GM18498 (cell line): Measurements from ENCODE around the gene SLC9C1.

Source experiments
- ATAC-seq: cut with Tn5 transposase; IDR thresholded peaks from one replicate; pipeline ENCODE4 v1.9.1; 2021; ENCODE audit warnings: mild to moderate bottlenecking, moderate library complexity; ENCODE audit not compliant: unreplicated experiment

Gene SLC9C1

DNA sequence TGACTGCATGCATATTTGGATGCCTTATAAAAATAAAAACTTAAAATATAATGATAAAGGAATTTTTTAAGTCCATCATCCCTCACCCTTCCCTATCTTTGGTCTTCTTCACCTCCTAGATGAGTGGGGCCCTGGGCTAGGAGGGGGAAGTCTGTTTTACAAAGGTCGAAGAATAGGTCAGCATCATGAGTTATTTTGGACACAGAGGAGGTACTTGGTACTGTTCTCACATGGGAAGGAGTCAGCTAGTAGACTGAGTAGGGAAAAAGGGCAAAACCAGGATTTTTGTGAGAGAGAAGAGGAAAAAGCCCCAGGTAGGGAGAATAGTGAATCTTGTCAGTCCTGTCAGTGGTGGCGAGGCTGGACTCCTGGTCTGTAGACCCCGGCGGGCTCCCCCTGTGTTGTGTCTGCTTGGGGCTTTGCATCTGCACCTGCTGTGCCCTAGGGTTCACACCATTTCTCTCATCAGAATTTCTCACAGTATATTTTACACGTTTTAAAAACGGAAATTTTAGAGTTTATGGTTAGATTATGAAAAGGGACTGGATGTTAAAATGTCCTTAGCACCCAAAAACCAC is 178.1 kb downstream of the SLC9C1 start:
- no peak for ATAC-seq

DNA sequence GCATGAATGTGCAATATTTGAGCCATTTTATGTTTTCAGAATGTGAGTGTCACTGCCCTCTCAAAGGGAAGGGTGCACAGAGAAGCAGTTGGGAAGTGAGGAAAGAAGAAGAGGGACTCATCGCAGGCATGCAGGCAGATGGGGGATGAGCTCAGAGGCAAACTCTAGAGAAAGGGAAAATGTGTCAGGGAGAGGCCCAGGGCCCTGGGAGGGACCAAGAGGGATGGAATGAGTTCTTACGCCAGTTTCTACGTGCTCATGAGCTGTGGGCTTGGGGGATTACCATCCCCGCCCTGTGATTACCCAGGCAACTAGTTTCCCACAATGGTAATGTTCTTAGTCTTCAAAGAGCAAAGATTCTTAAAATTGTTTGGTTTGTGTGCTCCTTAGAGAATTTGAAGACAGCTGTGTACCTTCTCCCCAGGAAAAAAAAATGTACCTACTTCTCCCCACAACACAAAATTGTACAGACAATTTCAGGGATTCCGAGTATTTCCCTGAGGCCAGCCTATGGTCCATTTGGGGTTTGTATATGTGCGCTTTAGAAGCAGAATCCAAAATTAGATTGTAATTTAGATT is 178.8 kb downstream of the SLC9C1 start:
- ATAC-seq = peak; percentile 36

DNA sequence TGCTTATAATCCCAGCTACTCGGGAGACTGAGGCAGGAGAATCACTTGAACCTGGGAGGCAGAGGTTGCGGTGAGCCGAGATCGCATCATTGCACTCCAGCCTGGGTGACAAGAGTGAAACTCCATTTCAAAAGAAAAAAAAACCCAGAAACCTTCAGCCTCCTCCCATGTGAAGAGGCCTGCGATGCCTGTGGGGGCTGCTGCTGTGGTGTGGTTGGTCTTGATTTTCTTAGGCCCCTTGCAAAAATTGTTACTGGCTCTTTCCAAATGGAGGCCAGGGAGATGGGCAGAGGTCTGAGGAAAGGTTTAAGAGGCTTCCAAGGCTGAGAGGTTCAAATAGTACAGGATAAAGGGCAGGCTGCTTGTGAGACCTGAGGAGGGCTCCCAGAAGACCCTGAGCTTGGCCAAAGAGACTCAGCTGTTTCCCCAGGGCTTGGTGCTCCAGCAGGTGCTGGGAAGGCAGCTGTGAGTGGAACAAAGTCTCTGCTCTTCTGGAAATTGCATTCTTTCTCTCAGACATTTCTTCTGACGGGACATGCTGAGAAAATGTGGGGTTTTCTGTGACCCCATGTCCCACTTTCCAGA is 179.3 kb downstream of the SLC9C1 start:
- peak; percentile 25 for ATAC-seq

GRCh38 chr3:112111785-112112402 is 182.1 kb downstream of the SLC9C1 start:
- peak; percentile 48 for ATAC-seq

GRCh38 chr3:112109322-112109721 is 184.7 kb downstream of the SLC9C1 start:
- no peak for ATAC-seq

GRCh38 chr3:112104774-112105173 is 189.2 kb downstream of the SLC9C1 start:
- no peak for ATAC-seq

DNA sequence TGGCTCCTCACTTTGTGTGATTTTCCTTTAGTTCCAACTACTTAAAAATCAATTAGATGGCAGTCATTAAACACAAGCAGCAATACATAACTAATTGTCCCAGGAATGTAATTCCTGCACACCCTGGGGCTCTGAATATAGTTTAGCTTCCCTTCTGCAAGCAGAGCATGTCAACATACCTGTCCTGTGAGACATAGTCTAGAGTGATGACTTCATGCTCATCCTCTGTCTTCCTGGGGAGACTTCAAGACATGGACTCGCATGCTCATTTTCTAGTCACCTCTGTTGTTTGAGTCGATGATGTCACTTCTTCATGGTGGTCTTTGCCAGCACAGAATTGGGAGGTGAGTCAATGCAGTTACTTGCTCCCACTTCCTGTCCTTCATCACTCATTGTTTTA is 192.1 kb downstream of the SLC9C1 start:
- no peak for ATAC-seq

DNA sequence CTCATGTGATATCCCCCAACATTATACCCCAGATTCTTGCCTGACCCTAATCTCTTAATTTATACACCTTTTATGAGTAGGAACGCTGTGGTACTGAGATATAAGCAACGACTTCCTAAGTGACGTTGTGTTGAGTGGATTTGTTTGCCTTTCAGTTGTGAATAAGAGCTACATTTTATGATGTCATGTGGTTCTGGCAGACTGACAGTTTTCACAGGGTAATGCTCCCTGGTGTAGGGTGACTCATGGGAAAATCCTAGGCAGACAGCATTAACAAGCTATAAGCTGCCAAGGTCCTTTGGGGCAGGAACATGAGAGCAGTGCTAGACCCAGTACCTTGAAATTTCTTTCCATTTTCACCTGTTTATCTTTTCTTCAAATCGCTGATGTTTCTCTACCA is 196.6 kb downstream of the SLC9C1 start:
- ATAC-seq = peak; percentile 59

- ATAC-seq = no peak
These were observed 197.8 kb downstream of the SLC9C1 start for GRCh38 chr3:112096176-112096575.

- no peak for ATAC-seq
These were observed 198.3 kb downstream of the SLC9C1 start for GRCh38 chr3:112095731-112096130.

DNA sequence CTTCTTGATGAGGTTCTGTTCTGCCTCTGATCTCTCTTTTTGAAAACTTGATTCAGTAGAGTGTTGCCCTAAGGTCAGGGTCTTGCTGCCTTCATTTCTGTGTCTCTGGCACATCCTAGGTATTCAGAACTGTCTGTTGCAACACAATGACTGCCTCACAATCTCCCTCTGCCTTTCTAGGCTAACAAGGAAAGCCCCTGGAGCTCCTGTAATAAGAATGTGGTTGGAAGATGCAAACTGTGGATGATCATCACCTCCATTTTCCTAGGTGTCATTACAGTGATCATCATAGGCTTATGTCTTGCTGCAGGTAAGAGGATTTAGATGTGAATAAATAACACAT is 200.9 kb downstream of the SLC9C1 start:
- ATAC-seq = no peak

DNA sequence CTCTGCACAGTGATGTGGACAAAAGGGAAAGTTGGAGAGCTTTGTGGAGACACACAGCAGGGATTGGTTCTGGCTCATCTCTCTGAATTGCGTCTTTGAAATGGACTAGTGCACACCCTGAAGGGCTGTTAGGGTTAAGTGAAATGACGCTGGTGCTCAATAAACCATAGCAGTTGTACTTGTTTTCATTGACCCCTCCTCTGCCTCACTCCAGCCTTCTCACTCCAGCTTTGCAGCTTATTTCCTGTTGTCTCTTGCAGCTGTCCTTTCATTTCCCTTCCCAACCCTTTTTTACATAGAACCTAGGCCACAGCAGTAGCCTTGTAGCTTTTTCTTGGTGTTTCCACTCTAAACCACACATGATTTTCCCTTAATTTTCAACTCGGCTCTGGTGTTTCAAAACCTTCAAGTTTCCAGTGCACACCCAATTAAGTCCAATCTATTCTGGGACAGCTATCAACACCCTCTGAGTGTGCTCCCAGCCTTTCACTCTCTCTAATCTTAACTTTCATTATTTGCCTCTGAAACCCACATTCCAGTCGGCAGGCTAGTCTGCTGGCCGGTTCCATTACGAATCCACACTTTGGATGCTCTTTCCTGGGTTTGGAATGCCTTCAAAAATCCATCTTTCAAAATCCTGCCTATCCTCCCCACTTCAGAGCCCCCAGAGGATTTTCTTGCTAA is 201.4 kb downstream of the SLC9C1 start:
- ATAC-seq = peak; percentile 39

GRCh38 chr3:112090887-112091586 is 203.0 kb downstream of the SLC9C1 start:
- no peak for ATAC-seq
